HG02870 (cell line): ENCODE results near the gene WDR13.
"Not testable (repeated sequence)": the region's sequence is repeated elsewhere in the genome, so short reads cannot be mapped to it uniquely, and the experiment has no call there.

Source experiments
- ATAC-seq: cut with Tn5 transposase; IDR thresholded peaks from one replicate; pipeline ENCODE4 v1.9.1; 2021; ENCODE audit warnings: mild to moderate bottlenecking, moderate library complexity; ENCODE audit not compliant: unreplicated experiment

Gene WDR13

DNA sequence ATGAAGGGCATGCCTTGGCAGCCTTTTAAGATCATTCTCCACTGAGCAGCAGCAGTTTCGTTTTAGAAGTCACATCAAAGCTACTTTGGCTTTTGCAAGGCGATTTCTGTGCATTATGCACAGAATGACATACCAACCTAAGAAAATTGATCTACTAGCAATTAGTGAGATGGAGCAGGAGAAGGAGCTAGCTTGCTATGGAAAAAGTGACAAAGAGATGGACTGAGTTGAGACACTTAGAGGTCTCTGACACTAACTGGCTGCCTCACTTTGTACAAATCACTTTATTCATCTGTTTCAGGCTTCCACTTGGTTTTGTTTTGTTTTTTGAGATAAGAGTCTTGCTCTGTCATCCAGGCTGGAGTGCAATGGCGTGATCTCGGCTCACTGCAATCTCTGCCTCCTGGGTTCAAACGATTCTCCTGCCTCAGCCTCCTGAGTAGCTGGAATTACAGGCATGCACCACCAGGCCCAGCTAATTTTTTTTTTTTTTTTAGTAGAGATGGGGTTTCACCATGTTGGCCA lies 54.8 kb downstream of the WDR13 start:
- ATAC-seq: not testable (repeated sequence)

DNA sequence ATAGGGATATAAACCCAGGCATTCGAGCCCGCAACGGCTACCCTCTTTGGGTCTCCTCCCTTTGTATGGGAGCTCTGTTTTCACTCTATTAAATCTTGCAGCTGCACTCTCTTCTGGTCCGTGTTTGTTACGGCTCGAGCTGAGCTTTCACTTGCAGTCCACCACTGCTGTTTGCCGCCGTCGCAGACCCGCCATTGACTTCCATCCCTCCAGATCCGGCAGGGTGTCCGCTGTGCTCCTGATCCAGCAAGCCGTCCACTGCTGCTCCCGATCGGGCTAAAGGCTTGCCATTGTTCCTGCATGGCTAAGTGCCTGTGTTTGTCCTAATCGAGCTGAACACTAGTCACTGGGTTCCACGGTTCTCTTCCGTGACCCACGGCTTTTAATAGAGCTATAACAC lies 57.5 kb downstream of the WDR13 start:
- ATAC-seq: not testable (repeated sequence)
